ENCODE results near the gene OPCML.

DNA sequence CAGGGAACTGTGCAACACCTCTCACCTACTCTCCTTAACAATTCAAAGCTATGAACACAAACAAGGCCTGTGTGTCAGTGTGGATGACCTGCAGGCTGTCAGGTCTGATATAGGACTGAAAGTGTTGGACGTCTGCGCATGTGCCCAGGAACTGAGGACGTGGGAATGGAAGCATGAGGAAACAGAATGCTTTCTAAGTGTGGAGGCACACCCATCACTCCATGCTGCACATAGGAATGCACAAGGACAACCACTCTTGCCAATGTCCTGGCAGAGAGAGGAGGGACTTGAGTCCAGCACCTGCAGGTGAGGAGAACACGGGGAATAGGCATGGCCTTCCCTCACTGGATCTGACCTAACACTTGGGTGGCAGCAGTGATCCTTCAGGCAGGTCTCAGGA lies 874.3 kb downstream of the OPCML start:
- TF ChIP-seq, protein P1, sequence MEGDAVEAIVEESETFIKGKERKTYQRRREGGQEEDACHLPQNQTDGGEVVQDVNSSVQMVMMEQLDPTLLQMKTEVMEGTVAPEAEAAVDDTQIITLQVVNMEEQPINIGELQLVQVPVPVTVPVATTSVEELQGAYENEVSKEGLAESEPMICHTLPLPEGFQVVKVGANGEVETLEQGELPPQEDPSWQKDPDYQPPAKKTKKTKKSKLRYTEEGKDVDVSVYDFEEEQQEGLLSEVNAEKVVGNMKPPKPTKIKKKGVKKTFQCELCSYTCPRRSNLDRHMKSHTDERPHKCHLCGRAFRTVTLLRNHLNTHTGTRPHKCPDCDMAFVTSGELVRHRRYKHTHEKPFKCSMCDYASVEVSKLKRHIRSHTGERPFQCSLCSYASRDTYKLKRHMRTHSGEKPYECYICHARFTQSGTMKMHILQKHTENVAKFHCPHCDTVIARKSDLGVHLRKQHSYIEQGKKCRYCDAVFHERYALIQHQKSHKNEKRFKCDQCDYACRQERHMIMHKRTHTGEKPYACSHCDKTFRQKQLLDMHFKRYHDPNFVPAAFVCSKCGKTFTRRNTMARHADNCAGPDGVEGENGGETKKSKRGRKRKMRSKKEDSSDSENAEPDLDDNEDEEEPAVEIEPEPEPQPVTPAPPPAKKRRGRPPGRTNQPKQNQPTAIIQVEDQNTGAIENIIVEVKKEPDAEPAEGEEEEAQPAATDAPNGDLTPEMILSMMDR (optimal IDR thresholded peaks at IDR 0.05 in 1 of 3, IDR thresholded peaks at IDR 0.05 in 1 of 3, conservative IDR thresholded peaks at IDR 0.05 in 1 of 3; ENCODE audit: extremely low read depth in 1 of 3, insufficient read depth in 2 of 3, low read length in 3 of 3), result no peak
- TF ChIP-seq EZH2 (IDR thresholded peaks at IDR 0.05; ENCODE audit: low read length), result no peak

Data from keratinocyte (primary cell).